PC-9 (cell line): Measurements from ENCODE around the gene HTRA1.

Source experiments
- EZH2 ChIP-seq: fragments of 200-600 bp; sonication (generic); IDR thresholded peaks from 2 replicates; pipeline ENCODE4 v1.8.0; 2017; ENCODE audit warnings: antibody characterized with exemption, low read depth
- TF ChIP-seq, protein P1 (sequence below): fragments of 200-600 bp; sonication (generic); conservative IDR thresholded peaks from 2 replicates; pipeline ENCODE4 v1.6.1; 2017; ENCODE audit warnings: mixed run types, antibody characterized with exemption, mild to moderate bottlenecking, moderate library complexity

- TF ChIP-seq, protein P1, sequence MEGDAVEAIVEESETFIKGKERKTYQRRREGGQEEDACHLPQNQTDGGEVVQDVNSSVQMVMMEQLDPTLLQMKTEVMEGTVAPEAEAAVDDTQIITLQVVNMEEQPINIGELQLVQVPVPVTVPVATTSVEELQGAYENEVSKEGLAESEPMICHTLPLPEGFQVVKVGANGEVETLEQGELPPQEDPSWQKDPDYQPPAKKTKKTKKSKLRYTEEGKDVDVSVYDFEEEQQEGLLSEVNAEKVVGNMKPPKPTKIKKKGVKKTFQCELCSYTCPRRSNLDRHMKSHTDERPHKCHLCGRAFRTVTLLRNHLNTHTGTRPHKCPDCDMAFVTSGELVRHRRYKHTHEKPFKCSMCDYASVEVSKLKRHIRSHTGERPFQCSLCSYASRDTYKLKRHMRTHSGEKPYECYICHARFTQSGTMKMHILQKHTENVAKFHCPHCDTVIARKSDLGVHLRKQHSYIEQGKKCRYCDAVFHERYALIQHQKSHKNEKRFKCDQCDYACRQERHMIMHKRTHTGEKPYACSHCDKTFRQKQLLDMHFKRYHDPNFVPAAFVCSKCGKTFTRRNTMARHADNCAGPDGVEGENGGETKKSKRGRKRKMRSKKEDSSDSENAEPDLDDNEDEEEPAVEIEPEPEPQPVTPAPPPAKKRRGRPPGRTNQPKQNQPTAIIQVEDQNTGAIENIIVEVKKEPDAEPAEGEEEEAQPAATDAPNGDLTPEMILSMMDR: no peak
- TF ChIP-seq EZH2: no peak
Observed at GRCh38 chr10:122494173-122494820, 32.9 kb downstream of the HTRA1 start.
